ENCODE results near the gene VASH1.

Gene VASH1

GRCh38 chr14:76742966-76743365 is 18.3 kb upstream of the VASH1 start:
- no peak for DNase-seq

DNA sequence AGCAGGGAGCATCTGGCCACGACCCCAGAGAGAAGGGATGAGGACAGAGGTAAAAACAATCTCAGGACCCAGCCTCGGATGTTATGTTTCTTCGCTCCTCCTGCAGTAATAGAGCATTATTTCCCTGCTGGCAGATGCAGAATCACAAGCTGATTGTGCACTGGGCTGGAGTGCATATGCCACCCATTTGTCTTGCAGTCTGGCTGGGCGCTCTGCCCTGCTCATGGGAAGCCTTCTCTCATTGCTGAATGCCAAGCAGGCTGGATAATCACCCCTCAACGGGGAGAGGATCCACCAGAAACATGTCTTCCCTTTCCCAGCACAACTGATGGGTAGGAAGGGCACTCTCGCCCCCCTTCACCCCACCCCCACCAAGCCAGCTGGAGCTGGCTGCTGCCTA is 8.5 kb upstream of the VASH1 start:
- peak in 11 of 14 donors; percentile 35 to 74 (median 53) for DNase-seq

DNA sequence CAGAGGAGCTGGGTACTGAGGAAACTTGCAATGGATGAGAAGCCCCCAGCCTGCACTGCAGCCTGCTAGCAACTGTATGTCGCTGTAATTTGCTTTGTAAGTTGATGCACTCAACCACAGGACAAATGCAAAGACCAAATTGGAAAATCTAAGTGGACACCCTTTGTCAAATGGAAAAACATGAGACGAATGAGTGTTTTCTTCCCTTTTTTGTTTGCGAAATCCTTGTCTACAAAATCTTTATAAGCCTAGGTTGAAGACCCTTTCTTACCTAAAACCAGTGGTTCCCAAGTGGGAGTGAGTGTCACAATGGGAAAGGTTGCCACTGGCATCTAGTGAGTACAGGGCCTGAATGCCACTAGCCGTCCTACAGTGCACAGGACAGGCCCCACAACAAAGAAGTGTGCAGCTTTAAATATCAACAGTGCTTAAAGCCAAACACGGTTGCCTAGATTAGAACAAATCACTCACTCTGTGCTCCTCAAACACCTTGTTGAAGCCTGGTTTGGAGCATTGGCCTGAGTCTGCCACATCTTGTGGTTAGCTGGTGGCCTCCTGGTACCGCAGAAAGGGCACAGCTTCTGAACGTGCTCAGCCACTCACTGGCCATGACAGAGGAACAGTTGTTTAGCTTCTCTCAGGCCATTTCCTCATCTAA is 7.6 kb upstream of the VASH1 start:
- DNase-seq = no peak

GRCh38 chr14:76754586-76754985 is 6.7 kb upstream of the VASH1 start:
- no peak for DNase-seq

DNA sequence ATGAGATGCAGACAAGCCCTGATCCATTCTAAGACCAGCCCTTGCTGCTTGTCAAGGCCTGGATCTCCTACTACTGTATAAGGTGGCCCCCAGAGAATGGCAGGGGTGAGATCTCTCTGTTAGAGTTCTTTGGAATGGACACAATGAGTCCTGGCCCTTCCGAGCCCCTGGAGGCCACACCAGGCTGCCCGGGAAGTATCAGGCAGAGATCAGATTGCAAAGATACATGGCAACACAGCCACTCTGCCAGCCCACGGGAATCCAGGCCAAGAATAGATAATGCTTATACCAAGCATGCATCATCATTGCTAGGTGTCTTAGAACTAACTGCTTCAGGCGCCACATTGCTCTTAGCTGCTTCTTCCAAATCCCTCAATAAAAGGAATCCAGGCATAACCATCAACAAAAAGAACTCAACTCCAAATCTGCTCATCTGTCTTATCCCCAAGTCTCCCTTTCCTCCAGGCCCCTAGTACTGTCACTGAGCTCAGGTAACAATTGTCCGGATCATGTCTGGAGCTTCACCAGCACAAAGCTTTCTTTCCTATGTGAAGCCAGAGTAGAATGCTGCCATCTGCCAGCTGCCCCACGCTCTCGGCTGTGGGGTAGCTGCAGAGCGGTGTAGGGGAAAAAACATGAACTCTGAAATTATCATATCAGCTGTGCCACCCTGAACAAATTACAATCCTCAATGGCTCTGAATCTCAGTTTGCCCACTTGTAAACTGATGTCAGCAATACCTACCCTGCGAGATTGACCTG is 5.5 kb upstream of the VASH1 start:
- no peak for DNase-seq

- DNase-seq = no peak
Measured at GRCh38 chr14:76756371-76756750, 4.9 kb upstream of the VASH1 start.

GRCh38 chr14:76759589-76759988 is 1.7 kb upstream of the VASH1 start:
- no peak for DNase-seq

DNA sequence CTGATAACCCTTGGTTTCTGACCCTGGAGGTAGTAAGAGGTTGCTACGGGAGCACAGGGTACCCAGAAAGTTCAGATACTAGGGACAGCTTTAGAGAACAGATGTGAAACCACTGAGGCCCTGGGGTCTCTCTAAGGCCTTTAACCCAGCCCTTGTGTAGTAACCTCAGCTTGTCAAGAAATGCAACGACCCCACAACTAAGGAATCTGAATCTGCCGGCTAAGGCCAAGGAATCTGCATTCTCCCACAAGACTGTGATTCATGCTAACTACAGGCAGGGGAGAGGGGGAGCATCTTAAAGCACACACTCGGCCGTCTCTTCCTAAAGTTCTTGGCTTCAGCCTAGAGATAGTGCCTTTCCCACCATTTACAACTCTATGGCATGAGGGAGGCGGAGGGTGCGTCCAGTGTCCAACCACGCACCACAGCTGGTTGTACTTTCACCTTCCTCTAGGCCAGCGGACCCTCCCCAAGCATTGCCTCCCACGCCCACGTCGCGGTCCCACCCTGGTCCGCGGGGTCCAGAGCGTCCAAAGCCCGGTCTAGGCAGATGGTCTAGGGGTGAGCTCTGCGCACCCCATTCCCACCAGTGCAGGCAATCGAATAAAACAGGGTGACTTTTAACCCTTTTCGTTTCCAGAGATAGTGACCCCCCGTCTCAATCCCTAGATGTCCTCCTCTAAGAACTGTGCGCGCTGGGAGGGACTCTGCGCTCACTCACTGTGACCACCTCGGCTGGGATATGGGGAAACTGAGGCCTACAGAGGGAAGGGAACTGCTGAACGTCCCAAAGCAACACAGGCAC is 735 bp upstream of the VASH1 start:
- no peak for DNase-seq

- peak in 5 of 14 donors; percentile 57 to 80 (median 72) for DNase-seq
Measured at GRCh38 chr14:76761960-76762410, 717 bp downstream of the VASH1 start.

GRCh38 chr14:76762411-76763095 is 1.3 kb downstream of the VASH1 start:
- DNase-seq = peak in 4 of 14 donors; percentile 22 to 72 (median 67)

DNA sequence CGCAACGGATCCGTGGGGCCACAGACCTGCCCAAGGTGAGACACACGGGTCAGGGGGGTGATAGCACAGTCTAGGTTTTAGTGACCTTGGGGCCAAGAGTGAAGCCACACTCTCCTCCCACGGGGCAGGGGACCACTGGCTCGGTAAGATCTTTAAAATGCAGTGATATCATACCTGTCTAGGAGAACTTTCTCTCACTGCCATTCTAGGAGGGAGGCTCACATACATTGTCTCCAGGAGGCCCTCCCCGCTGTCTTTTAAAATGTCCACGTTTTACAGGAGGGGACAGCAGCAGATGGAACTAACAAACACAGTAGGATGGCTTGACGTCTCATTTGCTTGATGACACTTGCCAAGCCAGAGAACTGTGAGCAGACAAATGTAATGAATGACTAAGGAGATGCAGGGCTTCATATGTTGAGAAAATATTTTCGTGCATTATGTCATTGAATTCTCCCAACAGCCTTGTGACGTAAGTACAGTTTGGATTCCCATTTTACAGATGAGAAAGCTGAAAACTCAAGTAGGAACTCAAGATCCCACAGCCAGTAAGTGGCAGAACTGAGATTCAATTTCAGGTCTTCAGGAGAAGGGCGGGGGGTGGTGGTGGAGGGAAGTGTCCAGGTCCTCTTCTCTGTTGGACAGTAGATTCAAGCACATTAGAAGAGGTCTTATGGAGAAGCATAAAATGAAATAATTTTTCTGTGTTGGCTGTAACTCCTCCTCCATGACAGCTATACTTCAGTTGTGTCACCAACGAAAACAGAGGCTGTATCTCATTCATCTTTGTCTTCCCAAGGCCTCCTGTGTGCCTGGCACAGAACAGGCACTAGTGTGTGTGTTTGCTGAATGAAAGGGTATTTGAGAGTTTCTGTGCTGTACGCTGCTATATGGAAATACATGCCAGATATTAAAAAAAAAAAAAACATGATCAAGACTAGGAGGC is 2.1 kb downstream of the VASH1 start:
- DNase-seq = peak in 3 of 14 donors; percentile 27 to 60 (median 54)

DNA sequence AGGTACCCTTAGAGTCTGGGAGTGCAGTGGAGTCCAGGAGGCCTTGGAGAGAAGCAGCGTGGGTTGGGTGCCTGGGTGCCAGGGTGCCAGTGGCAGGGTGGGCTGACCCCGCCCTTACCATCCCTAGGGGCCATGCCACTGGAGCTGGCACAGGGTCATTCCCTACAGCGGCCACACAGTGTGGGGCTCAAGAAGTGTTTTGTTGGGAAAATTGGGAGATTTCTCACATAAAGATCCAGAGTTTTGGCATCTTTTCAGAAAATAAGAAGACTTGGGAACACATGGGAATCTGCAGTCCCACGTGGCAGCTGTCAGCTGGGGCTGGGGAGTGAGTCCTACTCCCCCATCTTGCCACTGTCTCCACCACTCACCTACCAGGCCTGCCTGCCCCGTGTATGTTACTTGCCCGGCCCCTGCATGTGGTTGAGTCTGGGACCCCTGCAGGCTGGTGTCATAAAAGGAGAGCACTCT is 4.2 kb downstream of the VASH1 start:
- no peak for DNase-seq

DNA sequence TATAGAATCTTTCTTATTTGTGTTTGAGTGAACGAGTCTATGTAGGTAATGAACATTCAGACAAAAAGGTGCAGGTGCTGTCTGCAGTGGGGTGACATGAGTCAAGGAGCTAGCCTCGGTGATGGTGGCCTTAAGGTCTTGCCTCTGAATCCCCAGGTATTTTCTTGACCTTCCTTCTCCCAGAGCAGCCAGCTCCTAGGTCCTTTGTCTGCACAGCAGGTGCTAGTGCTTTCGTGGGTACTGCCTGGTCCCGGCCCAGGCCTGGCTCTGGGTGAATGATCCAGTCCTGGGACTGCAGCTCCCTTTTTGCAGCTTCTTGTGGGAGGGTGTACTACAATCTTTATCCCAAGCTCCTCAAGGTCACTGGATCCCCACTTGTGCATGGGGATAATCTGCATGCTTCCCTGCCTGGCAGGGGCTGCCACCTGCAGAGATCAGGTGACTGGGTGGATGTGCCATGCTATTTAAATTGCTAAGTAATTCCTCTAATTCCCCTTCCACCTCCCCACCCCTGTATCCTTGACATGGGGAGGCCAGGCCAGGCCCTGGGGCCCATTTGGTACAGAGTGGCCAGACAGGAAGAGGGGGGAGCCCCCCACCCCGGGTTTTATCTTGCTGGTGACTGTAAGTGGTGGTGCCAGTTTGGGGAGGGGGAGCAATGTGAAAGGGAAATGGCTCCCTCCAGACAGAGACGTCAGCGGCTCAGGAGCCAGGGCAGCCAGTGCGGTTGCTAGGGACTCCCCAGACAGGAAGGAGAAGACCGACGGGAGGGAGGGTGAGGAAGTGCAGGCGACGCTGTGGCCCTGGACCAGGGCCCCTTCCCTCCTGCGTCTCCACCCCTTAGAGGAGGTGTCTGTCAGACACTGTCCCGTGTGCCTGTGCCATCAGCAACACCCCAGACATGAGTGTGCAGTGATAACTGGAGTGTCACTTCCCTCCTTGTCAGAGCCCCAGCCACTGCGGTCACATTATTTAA is 6.7 kb downstream of the VASH1 start:
- peak in 7 of 14 donors; percentile 44 to 77 (median 70) for DNase-seq

- no peak for DNase-seq
Measured at GRCh38 chr14:76768671-76769500, 7.6 kb downstream of the VASH1 start.

GRCh38 chr14:76769636-76770292 is 8.5 kb downstream of the VASH1 start:
- DNase-seq = no peak

GRCh38 chr14:76770521-76771436 is 9.5 kb downstream of the VASH1 start:
- peak in 1 of 14 donors; percentile 34 for DNase-seq

DNA sequence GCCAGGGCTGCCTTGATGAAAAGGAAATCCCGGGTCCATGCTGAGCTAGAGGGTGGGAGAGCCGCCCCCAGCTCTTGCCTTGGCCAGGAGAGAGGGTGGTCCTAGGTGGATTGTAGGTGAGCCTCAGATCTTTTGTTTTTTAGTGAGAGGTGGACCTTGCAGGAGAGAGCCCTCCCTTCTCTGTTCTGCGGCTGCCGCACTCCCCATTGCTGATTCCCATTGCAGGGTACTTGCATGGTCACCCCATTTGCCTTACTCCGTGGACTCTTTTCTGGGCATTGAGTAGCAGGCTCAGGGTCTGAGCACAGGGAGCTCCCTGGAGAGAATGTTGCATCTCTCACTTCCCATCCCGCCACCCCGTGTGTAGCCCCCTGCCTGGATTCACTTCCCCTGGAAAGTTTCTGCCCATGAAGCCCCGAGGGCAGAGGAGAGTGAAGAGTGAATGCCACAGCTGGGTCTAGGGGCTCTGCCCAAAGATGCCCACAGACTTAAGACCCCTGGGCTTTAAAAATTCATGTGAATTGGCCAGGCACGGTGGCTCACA is 10.2 kb downstream of the VASH1 start:
- no peak for DNase-seq

Data from C1 segment of cervical spinal cord (tissue), 14 donors.